ENCODE measurements around the gene PIK3AP1. TPM values are rescaled to one million over a fixed set of nuclear protein-coding genes. Genes with fewer than 3 reads are reported as not detected.

PIK3AP1 gene
- polyA plus RNA-seq, 1 of the 3 experiments (the other 2 are of a cell fraction), result 0.07 TPM

GRCh38 chr10:96627292-96627691, 93.0 kb downstream of the PIK3AP1 start:
- no peaks in the 10 kb centered on the region for H3K36me3 ChIP-seq (replicated peaks in 1 of 2; ENCODE audit: control insufficient read depth in 1 of 2, insufficient read depth in 2 of 2, low read length in 1 of 2)
- no peaks in the 10 kb centered on the region for H3K9me2 ChIP-seq
- no peaks in the 10 kb centered on the region for H3K4me1 ChIP-seq (ENCODE audit: control insufficient read depth in 1 of 2, insufficient read depth in 2 of 2, low read depth in 1 of 2, low read length in 1 of 2)
- no peak overlapping the region for H3K9ac ChIP-seq
- no peaks in the 10 kb centered on the region for H3K9me3 ChIP-seq
- no peaks in the 10 kb centered on the region for H4K20me1 ChIP-seq (ENCODE audit: insufficient read depth)
- H3K27ac ChIP-seq (ENCODE audit: low read depth in 2 of 2, low read length in 1 of 2), result no peak overlapping the region
- ChIA-PET CTCF (no interaction called here), POLR2A (no interaction called here)
- DNase-seq, result no peak
- TF ChIP-seq JUND (IDR thresholded peaks at IDR 0.05), result no peak
- TF ChIP-seq SMC3 (IDR thresholded peaks at IDR 0.05; ENCODE audit: low read depth, low read length), result no peak
- no peak for TF ChIP-seq IRF3 (IDR thresholded peaks at IDR 0.05; ENCODE audit: low read depth, low read length)
- no peak for TF ChIP-seq REST (IDR thresholded peaks at IDR 0.05; ENCODE audit: low read depth, low read length)
- no peak for TF ChIP-seq MAX (IDR thresholded peaks at IDR 0.05; ENCODE audit: low read depth)
- no peak for TF ChIP-seq RXRA (IDR thresholded peaks at IDR 0.05; ENCODE audit: borderline replicate concordance, low read depth)
- TF ChIP-seq RCOR1 (IDR thresholded peaks at IDR 0.05; ENCODE audit: low read length), result no peak
- no peak for TF ChIP-seq YY1 (IDR thresholded peaks at IDR 0.05; ENCODE audit: low read depth)
- TF ChIP-seq CHD2 (IDR thresholded peaks at IDR 0.05; ENCODE audit: low read length, partially characterized antibody), result no peak
- no peak overlapping the region for H3K4me2 ChIP-seq
- H2AFZ ChIP-seq (ENCODE audit: low read depth), result no peak overlapping the region
- no peaks in the 10 kb centered on the region for H3K27me3 ChIP-seq (ENCODE audit: insufficient read depth)
- WGBS (ENCODE audit: low lambda C conversion rate), result 71% methylated on average over 1 of the region's 1 CpG
- no peaks in the 10 kb centered on the region for H3K79me2 ChIP-seq (ENCODE audit: insufficient read depth)
- no peaks in the 10 kb centered on the region for H3F3A ChIP-seq (replicated peaks; ENCODE audit: insufficient read depth)
- no peak overlapping the region for H3K4me3 ChIP-seq (ENCODE audit: low read depth in 2 of 2, low read length in 1 of 2)

GRCh38 chr10:96626795-96627194, 93.5 kb downstream of the PIK3AP1 start:
- CTCF ChIA-PET, result no interaction called here
- no peaks in the 10 kb centered on the region for H3K9me3 ChIP-seq
- TF ChIP-seq GABPA (IDR thresholded peaks at IDR 0.05; ENCODE audit: low read depth) (no peak), FOXJ3 (CRISPR knock-in tag; IDR thresholded peaks at IDR 0.05) (no peak), MEF2A (IDR thresholded peaks at IDR 0.05; ENCODE audit: borderline replicate concordance, low read depth) (no peak), SIN3A (IDR thresholded peaks at IDR 0.05; ENCODE audit: borderline replicate concordance, low read depth, low read length) (no peak), IRF3 (IDR thresholded peaks at IDR 0.05; ENCODE audit: low read depth, low read length) (no peak), TAF1 (IDR thresholded peaks at IDR 0.05; ENCODE audit: borderline replicate concordance, low read depth, low read length) (no peak), RFX5 (IDR thresholded peaks at IDR 0.05; ENCODE audit: low read length) (no peak), PBX3 (IDR thresholded peaks at IDR 0.05) (no peak), CTCF (IDR thresholded peaks at IDR 0.05) (no peak; the same call in 1 of the 2 replicates), USF1 (IDR thresholded peaks at IDR 0.05; ENCODE audit: borderline replicate concordance, low read depth) (no peak), FOXM1 (IDR thresholded peaks at IDR 0.05; ENCODE audit: low read depth) (no peak), ELF1 (IDR thresholded peaks at IDR 0.05) (no peak)

More at GRCh38 chr10:96626795-96627194, 93.5 kb downstream of the PIK3AP1 start:
- Histone ChIP-seq H3K4me1 (ENCODE audit: control insufficient read depth in 1 of 2, insufficient read depth in 2 of 2, low read depth in 1 of 2, low read length in 1 of 2) (no peaks in the 10 kb centered on the region), H3K4me3 (ENCODE audit: low read depth in 2 of 2, low read length in 1 of 2) (no peak overlapping the region), H3K27ac (ENCODE audit: low read depth in 2 of 2, low read length in 1 of 2) (no peak overlapping the region), H3K4me2 (no peak overlapping the region), H4K20me1 (ENCODE audit: insufficient read depth) (no peaks in the 10 kb centered on the region), H3K9me2 (no peaks in the 10 kb centered on the region), H3F3A (replicated peaks; ENCODE audit: insufficient read depth) (no peaks in the 10 kb centered on the region), H2AFZ (ENCODE audit: low read depth) (no peak overlapping the region), H3K27me3 (ENCODE audit: insufficient read depth) (no peaks in the 10 kb centered on the region), H3K9ac (no peak overlapping the region), H3K79me2 (ENCODE audit: insufficient read depth) (no peaks in the 10 kb centered on the region), H3K36me3 (replicated peaks in 1 of 2; ENCODE audit: control insufficient read depth in 1 of 2, insufficient read depth in 2 of 2, low read length in 1 of 2) (no peaks in the 10 kb centered on the region)
- WGBS (ENCODE audit: low lambda C conversion rate), result 68% methylated on average over 5 of the region's 5 CpGs
- POLR2A ChIA-PET, result no interaction called here
- DNase-seq, result no peak
